Measurements from ENCODE around the gene TNS2.

DNA sequence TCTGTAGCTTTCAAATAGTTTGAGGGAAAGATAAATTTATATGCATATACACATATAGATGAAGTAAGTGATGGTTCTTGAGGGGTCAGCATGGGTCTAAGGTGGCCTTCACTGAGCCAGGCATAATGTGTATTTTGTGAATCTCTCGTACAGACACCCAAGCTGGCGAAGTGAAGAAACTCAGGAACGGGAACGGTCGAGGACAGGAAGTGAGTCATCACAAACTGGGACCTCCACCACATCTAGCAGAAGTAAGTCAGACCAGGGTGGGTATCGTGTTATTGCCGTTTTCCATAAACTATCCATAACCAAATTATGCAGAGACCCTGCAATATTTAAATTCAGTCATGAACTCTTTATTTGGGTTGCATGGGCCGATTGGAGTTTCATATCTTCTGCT lies 15.4 kb upstream of the TNS2 start:
- TF ChIP-seq, protein P1, sequence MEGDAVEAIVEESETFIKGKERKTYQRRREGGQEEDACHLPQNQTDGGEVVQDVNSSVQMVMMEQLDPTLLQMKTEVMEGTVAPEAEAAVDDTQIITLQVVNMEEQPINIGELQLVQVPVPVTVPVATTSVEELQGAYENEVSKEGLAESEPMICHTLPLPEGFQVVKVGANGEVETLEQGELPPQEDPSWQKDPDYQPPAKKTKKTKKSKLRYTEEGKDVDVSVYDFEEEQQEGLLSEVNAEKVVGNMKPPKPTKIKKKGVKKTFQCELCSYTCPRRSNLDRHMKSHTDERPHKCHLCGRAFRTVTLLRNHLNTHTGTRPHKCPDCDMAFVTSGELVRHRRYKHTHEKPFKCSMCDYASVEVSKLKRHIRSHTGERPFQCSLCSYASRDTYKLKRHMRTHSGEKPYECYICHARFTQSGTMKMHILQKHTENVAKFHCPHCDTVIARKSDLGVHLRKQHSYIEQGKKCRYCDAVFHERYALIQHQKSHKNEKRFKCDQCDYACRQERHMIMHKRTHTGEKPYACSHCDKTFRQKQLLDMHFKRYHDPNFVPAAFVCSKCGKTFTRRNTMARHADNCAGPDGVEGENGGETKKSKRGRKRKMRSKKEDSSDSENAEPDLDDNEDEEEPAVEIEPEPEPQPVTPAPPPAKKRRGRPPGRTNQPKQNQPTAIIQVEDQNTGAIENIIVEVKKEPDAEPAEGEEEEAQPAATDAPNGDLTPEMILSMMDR (conservative IDR thresholded peaks at IDR 0.05; ENCODE audit: low read depth in 2 of 2): no peak
- TF ChIP-seq EZH2phosphoT487 (IDR thresholded peaks at IDR 0.05; ENCODE audit: unreplicated experiment) (no peak), ZNF331 (CRISPR knock-in tag; IDR thresholded peaks at IDR 0.05; ENCODE audit: low read depth) (no peak), EZH2 (IDR thresholded peaks at IDR 0.05; ENCODE audit: low read depth, unreplicated experiment) (no peak), POLR2AphosphoS5 (IDR thresholded peaks at IDR 0.05; ENCODE audit: low read depth) (no peak), CREB1 (CRISPR knock-in tag; IDR thresholded peaks at IDR 0.05; ENCODE audit: low read depth) (no peak)
- TF ChIP-seq, protein P2, sequence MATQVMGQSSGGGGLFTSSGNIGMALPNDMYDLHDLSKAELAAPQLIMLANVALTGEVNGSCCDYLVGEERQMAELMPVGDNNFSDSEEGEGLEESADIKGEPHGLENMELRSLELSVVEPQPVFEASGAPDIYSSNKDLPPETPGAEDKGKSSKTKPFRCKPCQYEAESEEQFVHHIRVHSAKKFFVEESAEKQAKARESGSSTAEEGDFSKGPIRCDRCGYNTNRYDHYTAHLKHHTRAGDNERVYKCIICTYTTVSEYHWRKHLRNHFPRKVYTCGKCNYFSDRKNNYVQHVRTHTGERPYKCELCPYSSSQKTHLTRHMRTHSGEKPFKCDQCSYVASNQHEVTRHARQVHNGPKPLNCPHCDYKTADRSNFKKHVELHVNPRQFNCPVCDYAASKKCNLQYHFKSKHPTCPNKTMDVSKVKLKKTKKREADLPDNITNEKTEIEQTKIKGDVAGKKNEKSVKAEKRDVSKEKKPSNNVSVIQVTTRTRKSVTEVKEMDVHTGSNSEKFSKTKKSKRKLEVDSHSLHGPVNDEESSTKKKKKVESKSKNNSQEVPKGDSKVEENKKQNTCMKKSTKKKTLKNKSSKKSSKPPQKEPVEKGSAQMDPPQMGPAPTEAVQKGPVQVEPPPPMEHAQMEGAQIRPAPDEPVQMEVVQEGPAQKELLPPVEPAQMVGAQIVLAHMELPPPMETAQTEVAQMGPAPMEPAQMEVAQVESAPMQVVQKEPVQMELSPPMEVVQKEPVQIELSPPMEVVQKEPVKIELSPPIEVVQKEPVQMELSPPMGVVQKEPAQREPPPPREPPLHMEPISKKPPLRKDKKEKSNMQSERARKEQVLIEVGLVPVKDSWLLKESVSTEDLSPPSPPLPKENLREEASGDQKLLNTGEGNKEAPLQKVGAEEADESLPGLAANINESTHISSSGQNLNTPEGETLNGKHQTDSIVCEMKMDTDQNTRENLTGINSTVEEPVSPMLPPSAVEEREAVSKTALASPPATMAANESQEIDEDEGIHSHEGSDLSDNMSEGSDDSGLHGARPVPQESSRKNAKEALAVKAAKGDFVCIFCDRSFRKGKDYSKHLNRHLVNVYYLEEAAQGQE (IDR thresholded peaks at IDR 0.05; ENCODE audit: unreplicated experiment): no peak

Data from GM23338 (cell line).